Bladder microvascular endothelial cell (primary cell): Measurements from ENCODE around the gene DGKQ. TPM values are rescaled to one million over a fixed set of nuclear protein-coding genes. Genes with fewer than 3 reads are reported as not detected.

Source experiments
- total RNA-seq: library from RNA; depleted of rRNA; stranded (reverse); fragments of >200 nt; gene quantifications from 2 replicates; pipeline ENCODE4 v1.2.3, GENCODE V29; 2014

DGKQ gene, protein sequence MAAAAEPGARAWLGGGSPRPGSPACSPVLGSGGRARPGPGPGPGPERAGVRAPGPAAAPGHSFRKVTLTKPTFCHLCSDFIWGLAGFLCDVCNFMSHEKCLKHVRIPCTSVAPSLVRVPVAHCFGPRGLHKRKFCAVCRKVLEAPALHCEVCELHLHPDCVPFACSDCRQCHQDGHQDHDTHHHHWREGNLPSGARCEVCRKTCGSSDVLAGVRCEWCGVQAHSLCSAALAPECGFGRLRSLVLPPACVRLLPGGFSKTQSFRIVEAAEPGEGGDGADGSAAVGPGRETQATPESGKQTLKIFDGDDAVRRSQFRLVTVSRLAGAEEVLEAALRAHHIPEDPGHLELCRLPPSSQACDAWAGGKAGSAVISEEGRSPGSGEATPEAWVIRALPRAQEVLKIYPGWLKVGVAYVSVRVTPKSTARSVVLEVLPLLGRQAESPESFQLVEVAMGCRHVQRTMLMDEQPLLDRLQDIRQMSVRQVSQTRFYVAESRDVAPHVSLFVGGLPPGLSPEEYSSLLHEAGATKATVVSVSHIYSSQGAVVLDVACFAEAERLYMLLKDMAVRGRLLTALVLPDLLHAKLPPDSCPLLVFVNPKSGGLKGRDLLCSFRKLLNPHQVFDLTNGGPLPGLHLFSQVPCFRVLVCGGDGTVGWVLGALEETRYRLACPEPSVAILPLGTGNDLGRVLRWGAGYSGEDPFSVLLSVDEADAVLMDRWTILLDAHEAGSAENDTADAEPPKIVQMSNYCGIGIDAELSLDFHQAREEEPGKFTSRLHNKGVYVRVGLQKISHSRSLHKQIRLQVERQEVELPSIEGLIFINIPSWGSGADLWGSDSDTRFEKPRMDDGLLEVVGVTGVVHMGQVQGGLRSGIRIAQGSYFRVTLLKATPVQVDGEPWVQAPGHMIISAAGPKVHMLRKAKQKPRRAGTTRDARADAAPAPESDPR
- total RNA-seq = 15.2 and 19.4 TPM in 2 replicates

DNA sequence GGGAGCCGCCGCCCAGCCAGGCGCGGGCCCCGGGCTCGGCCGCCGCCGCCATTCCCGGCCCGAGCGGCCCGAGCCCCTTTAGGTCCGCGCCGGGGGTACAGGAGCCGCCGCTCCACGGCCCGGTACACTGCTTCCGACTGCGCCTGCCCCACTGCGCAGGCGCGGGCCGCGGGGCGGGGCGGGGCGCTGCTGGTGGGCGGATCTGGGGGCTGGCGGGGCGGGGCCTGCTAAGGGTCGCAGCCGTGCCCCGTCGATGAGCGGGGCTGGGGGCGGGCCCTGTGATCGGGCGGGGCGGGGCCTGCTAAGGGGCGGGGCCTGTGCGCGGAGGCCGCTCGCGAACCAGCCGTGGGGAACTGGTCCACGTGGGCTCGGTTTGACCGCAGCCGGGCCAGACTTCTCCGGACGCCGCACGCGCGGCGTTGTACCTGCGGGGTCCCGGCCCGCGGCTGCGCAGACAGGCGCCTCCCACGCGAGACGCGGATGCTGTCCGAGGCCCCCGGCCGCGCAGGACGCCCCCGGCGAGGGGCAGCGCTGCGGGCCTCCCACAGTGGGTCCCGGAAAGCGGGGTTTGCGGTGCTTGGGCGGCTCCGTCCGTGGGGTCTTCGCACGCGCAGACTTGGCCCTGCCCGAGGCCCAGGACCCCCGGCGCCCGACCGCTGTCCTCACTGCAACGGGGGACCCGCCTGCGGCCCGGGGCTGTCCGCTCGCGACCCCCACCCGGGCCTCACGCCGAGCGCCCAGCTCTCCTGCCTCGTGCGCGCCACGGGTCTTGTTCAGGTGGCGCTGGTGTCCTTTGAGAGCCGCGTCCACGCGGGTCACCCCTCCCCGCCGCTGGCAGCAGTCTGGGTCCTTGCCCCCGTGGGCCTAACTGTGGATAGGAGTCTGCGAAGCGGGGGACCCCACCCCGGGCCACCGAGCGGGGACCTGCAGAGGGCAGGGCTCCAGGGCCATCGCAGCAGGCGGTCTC is at the start of gene DGKQ:
TSS of gene DGKQ (minus strand) at position 139 of the 967 bp plus-strand sequence. CDS start at position 52, 87 bp downstream.

DNA sequence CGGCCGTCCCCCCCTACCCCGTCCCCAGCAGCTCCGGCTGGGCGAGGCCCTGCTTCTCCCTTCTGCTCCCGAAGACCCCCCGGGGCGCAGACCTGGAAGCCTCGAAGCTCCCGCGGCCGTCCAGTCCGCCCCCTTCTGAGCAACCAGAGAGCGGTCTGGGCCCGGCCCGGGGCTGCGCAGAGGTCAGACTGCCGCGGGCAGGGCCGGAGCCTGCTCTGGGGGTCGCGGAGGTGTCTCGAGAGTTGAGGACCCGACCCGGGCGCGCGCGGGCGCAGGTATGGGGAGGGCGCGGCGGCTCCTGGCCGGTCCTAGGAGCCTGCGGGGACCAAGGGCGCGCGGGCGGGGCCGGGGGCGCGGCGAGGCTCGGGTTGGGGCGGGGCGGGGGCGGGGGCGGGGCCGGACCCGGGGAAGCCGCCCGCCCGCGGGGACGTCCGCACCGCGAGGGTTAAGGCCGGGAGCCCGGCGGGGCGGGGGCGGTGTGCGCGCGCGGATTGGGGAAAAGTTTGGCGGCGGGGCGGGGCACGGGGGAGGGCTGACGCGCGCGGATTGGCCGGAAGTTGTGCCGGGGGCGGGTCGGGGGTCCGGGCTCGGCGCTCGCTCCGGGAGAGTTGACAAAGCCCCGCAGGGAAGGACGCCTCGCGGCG is 37.8 kb upstream of the DGKQ start, which contains the start of gene FGFRL1:
TSS of gene FGFRL1 (plus strand) at position 605 of the 644 bp plus-strand sequence. CDS start 860 bp downstream, outside the sequence.

DNA sequence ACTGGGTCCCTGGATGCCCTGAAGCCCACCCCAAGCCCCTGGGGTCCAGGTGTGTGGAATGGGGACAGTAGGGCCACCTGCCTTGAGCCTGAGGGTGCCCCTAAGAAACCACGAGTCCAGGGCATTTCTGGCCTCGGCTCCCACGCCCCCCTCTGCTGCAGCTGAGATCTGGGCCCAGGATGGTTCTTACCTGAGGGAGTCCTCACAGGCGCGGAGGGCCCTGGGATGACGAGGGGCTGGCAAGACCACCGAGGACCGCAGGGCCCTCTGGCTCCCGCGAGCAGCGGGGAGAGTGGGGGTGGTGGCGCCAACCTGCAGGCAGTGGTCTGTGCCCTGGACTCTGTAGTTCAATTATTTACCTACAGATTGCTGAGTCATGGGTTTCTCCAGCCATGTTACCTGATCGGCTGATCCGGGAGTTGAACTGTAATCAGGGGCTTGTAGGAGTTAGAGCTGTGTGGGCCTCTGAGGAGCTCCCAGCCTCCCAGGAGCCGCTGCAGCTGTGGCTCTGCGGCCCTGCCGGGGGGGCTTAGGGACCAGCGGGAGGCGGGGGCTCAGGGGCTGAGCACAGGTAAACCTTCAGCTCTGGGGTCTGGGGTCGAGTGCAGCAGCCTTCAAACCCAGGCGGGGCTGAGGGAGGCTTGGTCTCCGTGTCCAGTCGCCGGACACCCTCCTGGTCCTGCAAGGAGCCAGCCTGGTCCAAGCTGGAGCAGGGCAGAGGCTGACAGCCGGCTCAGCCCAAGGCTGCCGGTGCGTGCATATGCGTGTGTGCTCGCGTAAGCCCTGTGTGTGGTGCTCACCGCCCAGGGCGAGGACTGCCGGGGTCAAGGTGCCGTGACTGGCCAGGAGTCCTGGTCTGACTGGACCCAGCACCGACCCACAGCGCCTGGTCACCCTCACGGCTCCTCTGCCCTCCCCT is 20.0 kb upstream of the DGKQ start, which contains the start of gene SLC26A1:
TSS of gene SLC26A1 (minus strand) at position 294 of the 919 bp plus-strand sequence. CDS start 1,701 bp downstream, outside the sequence.

GRCh38 chr4:986879-987623 is 13.7 kb upstream of the DGKQ start, which contains the start of gene IDUA:
TSS of gene IDUA (plus strand) at chr4:987044. CDS start at chr4:987085, 41 bp downstream.

DNA sequence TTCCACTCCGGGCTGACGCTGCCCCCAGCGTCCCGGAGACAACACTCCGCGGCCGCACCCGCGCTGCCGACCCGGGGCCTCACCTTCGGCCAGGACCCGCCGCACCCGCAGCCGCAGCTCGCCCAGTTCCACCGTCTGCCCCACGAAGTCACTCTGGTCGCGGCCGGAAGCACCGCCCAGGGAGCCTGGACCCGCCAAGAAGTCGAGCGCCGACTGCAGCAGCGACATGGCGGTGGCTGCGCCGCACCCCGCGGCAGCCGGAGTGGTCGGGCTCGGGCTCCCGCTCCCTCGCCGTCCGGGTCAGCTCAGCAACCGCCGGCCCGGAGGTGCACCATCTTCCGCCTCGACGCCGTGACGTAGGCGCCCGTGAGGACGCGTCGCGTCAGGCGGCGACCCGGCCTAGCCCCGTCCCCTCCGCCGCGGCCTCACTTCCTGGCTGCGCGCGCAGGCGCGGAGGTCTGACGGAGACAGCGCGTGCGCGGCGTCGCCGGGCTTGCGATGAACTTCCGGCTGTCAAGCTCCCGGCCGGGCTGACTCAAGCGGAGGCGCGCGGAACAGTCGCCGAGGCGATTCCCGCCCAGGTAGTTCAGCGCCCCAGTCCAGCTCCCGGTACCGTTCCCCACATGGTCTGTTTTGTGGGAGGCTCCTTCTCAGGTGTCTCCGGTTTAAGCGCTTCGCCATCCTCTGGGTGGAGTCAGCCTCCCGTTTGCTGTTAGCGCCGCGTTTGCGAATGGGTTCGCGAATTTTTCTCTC is 41.2 kb downstream of the DGKQ start, which contains the start of the genes GAK and TMEM175:
TSS of gene GAK (minus strand) at position 357 of the 753 bp plus-strand sequence. CDS start at position 228, 129 bp downstream.
TSS of gene TMEM175 (plus strand) at position 501 of the 753 bp plus-strand sequence. CDS start 15,280 bp downstream, outside the sequence.

Other genes starting within 250 kb of the DGKQ start
- gene CPLX1, start 147.4 kb downstream of the DGKQ start, total RNA-seq = 0.16 and 0.50 TPM in 2 replicates
- 47.1 and 75.7 TPM in 2 replicates for gene GAK, start 41.3 kb downstream of the DGKQ start, total RNA-seq
- gene TMEM175, start 41.1 kb downstream of the DGKQ start, total RNA-seq = 5.8 and 16.7 TPM in 2 replicates
- 5.8 and 15.0 TPM in 2 replicates for gene IDUA, start 13.5 kb upstream of the DGKQ start, total RNA-seq
- 0.13 and 0.16 TPM in 2 replicates for gene SLC26A1, start 19.8 kb upstream of the DGKQ start, total RNA-seq
- 4.9 and 33.3 TPM in 2 replicates for gene FGFRL1, start 38.1 kb upstream of the DGKQ start, total RNA-seq
- gene RNF212, start 140.0 kb upstream of the DGKQ start, total RNA-seq = 0.32 and 0.44 TPM in 2 replicates
- gene SPON2, start 199.0 kb upstream of the DGKQ start, total RNA-seq = 1.3 and 4.9 TPM in 2 replicates